PC-9 (cell line): ENCODE data around the gene ERC2.

Source experiments
- EZH2 ChIP-seq: fragments of 200-600 bp; sonication (generic); IDR thresholded peaks from 2 replicates; pipeline ENCODE4 v1.8.0; 2017; ENCODE audit warnings: antibody characterized with exemption, low read depth
- TF ChIP-seq, protein P1 (sequence below): fragments of 200-600 bp; sonication (generic); conservative IDR thresholded peaks from 2 replicates; pipeline ENCODE4 v1.6.1; 2017; ENCODE audit warnings: mixed run types, antibody characterized with exemption, mild to moderate bottlenecking, moderate library complexity

DNA sequence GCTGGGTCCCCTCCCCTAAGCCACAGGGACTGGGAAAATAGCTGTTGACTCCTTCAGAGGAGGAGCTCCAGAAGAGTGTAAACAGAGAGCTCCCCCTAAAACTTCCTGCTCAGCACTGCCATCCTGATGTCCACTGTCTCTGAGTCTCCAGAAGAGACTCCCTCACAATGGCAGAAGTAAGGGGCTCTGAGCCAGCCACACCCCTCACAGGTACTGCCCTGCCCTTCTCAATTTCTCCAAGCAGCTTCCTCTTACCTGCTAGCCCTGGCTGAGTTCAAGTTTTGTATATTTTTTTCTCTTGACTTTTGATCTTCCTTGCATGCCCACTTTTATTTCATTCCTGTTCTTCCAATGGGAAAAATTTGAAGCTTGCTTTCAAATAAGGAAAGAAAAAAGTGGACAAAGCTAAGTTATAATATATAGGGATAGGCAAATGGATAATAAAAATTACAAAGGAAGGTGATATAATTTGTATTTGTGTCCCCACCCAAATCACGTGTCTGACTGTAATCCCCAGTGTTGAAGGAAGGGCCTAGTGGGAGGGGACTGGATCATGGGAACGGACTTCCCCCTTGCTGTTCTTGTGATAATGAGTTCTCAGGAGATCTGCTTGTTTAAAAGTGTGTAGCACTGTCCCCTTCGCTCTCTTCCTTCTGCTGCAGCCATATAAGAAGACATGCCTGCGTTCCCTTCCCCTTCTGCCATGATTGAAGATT, 539.0 kb downstream of the ERC2 start:
- TF ChIP-seq, protein P1, sequence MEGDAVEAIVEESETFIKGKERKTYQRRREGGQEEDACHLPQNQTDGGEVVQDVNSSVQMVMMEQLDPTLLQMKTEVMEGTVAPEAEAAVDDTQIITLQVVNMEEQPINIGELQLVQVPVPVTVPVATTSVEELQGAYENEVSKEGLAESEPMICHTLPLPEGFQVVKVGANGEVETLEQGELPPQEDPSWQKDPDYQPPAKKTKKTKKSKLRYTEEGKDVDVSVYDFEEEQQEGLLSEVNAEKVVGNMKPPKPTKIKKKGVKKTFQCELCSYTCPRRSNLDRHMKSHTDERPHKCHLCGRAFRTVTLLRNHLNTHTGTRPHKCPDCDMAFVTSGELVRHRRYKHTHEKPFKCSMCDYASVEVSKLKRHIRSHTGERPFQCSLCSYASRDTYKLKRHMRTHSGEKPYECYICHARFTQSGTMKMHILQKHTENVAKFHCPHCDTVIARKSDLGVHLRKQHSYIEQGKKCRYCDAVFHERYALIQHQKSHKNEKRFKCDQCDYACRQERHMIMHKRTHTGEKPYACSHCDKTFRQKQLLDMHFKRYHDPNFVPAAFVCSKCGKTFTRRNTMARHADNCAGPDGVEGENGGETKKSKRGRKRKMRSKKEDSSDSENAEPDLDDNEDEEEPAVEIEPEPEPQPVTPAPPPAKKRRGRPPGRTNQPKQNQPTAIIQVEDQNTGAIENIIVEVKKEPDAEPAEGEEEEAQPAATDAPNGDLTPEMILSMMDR: no peak
- no peak for TF ChIP-seq EZH2
